GM19099 (cell line): ENCODE results near the gene AMOT.

ENCODE experiments used
- POLR2A ChIP-seq: IDR thresholded peaks from 3 replicates; pipeline ENCODE4 v1.6.1; 2011; ENCODE audit warnings: low read depth; ENCODE audit not compliant: insufficient read length; ENCODE audit errors: extremely low read depth

AMOT gene

GRCh38 chrX:112819008-112819640 is 21.5 kb downstream of the AMOT start:
- TF ChIP-seq POLR2A: no peak

GRCh38 chrX:112818114-112819007 is 22.3 kb downstream of the AMOT start:
- TF ChIP-seq POLR2A: no peak

GRCh38 chrX:112816908-112817307 is 23.7 kb downstream of the AMOT start:
- TF ChIP-seq POLR2A: no peak

GRCh38 chrX:112814496-112814895 is 26.1 kb downstream of the AMOT start:
- TF ChIP-seq POLR2A: no peak

- no peak for TF ChIP-seq POLR2A
Observed at GRCh38 chrX:112812741-112813140, 27.9 kb downstream of the AMOT start.

GRCh38 chrX:112808651-112809195 is 31.9 kb downstream of the AMOT start:
- TF ChIP-seq POLR2A: no peak

GRCh38 chrX:112808007-112808406 is 32.6 kb downstream of the AMOT start:
- TF ChIP-seq POLR2A: no peak

GRCh38 chrX:112803060-112803459 is 37.6 kb downstream of the AMOT start:
- TF ChIP-seq POLR2A: no peak

GRCh38 chrX:112802541-112802940 is 38.1 kb downstream of the AMOT start:
- TF ChIP-seq POLR2A: no peak

GRCh38 chrX:112800971-112801775 is 39.5 kb downstream of the AMOT start:
- TF ChIP-seq POLR2A: no peak

GRCh38 chrX:112799425-112799824 is 41.2 kb downstream of the AMOT start:
- no peak for TF ChIP-seq POLR2A

GRCh38 chrX:112798736-112799135 is 41.9 kb downstream of the AMOT start:
- TF ChIP-seq POLR2A: no peak

GRCh38 chrX:112789931-112790330 is 50.7 kb downstream of the AMOT start:
- no peak for TF ChIP-seq POLR2A

GRCh38 chrX:112786076-112786475 is 54.6 kb downstream of the AMOT start:
- TF ChIP-seq POLR2A: no peak

- no peak for TF ChIP-seq POLR2A
Observed at GRCh38 chrX:112785344-112785743, 55.3 kb downstream of the AMOT start.
